DOHH2 (cell line): ENCODE results near the gene EHD2.

Experiments
- H3F3A ChIP-seq: fragments of 200-600 bp; sonication (generic), shearing (Covaris generic); 2 replicates; pipeline ENCODE4 v1.6.0; 2016; ENCODE audit warnings: antibody characterized with exemption, mild to moderate bottlenecking; ENCODE audit not compliant: control insufficient read depth, insufficient read depth
- H3K27ac ChIP-seq: fragments of 200-600 bp; sonication (generic); 2 replicates; pipeline ENCODE4 v1.5.1; 2014; ENCODE audit warnings: low read depth, mild to moderate bottlenecking, low read length, moderate library complexity
- H3K27me3 ChIP-seq: fragments of 200-600 bp; sonication (generic); 2 replicates; pipeline ENCODE4 v1.6.1; 2014; ENCODE audit warnings: mild to moderate bottlenecking, low read length, mixed read lengths; ENCODE audit not compliant: control insufficient read depth
- H3K36me3 ChIP-seq: fragments of 200-600 bp; sonication (generic); 2 replicates; pipeline ENCODE4 v1.6.1; 2014; ENCODE audit warnings: mild to moderate bottlenecking, low read length, moderate library complexity, mixed read lengths; ENCODE audit not compliant: control insufficient read depth
- H3K4me1 ChIP-seq: fragments of 200-600 bp; sonication (generic); 2 replicates; pipeline ENCODE4 v1.6.1; 2014; ENCODE audit warnings: mild to moderate bottlenecking, low read length, mixed read lengths; ENCODE audit not compliant: control insufficient read depth
- H3K4me2 ChIP-seq: fragments of 200-600 bp; sonication (generic); 2 replicates; pipeline ENCODE4 v1.6.0; 2014; ENCODE audit warnings: mild to moderate bottlenecking, low read length, moderate library complexity
- H3K4me3 ChIP-seq: fragments of 200-600 bp; sonication (generic); 2 replicates; pipeline ENCODE4 v1.5.1; 2014; ENCODE audit warnings: mild to moderate bottlenecking, low read length, mixed read lengths
- H3K79me2 ChIP-seq: fragments of 200-600 bp; sonication (generic); 2 replicates; pipeline ENCODE4 v1.6.1; 2014; ENCODE audit warnings: mild to moderate bottlenecking, low read length, mixed read lengths; ENCODE audit not compliant: control insufficient read depth
- H3K9me2 ChIP-seq: fragments of 200-600 bp; sonication (generic); replicated peaks from 2 replicates; pipeline ENCODE4 v1.6.1; 2014; ENCODE audit warnings: mild to moderate bottlenecking, low read length, mixed read lengths; ENCODE audit not compliant: control insufficient read depth
- H3K9me3 ChIP-seq: fragments of 200-600 bp; sonication (generic); 2 replicates; pipeline ENCODE4 v1.6.1; 2014; ENCODE audit warnings: antibody characterized with exemption, low read length, mixed read lengths; ENCODE audit not compliant: control insufficient read depth, insufficient read depth
- H4K20me1 ChIP-seq: fragments of 200-600 bp; sonication (generic); 2 replicates; pipeline ENCODE4 v1.6.0; 2014; ENCODE audit warnings: low read depth, mild to moderate bottlenecking, antibody characterized with exemption, low read length, moderate library complexity; ENCODE audit not compliant: control insufficient read depth, insufficient read depth
- CTCF ChIP-seq: fragments of 200-600 bp; sonication (generic); IDR thresholded peaks from one replicate; pipeline ENCODE4 v1.5.1; 2014; ENCODE audit warnings: antibody characterized with exemption, mild to moderate bottlenecking, low read depth, low read length; ENCODE audit not compliant: poor library complexity, severe bottlenecking
- EZH2phosphoT487 ChIP-seq: fragments of 200-600 bp; sonication (generic); IDR thresholded peaks from 2 replicates; pipeline ENCODE4 v1.6.1; 2017; ENCODE audit warnings: borderline replicate concordance, mild to moderate bottlenecking, antibody characterized with exemption, low read length, moderate library complexity, mixed read lengths

Gene EHD2

GRCh38 chr19:47778954-47779351 lies 65.7 kb downstream of the EHD2 start:
- Histone ChIP-seq H3K36me3 (no peaks in the 10 kb centered on the region), H3K27ac (no peak overlapping the region), H3K4me2 (peak overlapping the region; percentile 74), H3K9me3 (no peaks in the 10 kb centered on the region), H3K4me3 (peak overlapping the region; percentile 72), H3K4me1 (peaks cover 14% of the 10 kb centered on the region; the same call in 1 of the 2 replicates), H4K20me1 (no peaks in the 10 kb centered on the region), H3K79me2 (no peaks in the 10 kb centered on the region), H3K27me3 (peaks cover 7% of the 10 kb centered on the region), H3F3A (no peaks in the 10 kb centered on the region; the same call in 1 of the 2 replicates), H3K9me2 (no peaks in the 10 kb centered on the region)
- TF ChIP-seq CTCF, result no peak
- TF ChIP-seq EZH2phosphoT487, result no peak

GRCh38 chr19:47779524-47780214 lies 66.4 kb downstream of the EHD2 start:
- TF ChIP-seq CTCF (no peak), EZH2phosphoT487 (no peak)
- H3K27me3 ChIP-seq, result peaks cover 7% of the 10 kb centered on the region
- H4K20me1 ChIP-seq, result no peaks in the 10 kb centered on the region
- peak overlapping the region; percentile 74 for H3K4me2 ChIP-seq
- peak overlapping the region; percentile 72; the same call in 1 of the 2 replicates for H3K4me3 ChIP-seq
- no peak overlapping the region for H3K27ac ChIP-seq
- H3F3A ChIP-seq, result no peaks in the 10 kb centered on the region; the same call in 1 of the 2 replicates
- H3K9me2 ChIP-seq, result no peaks in the 10 kb centered on the region
- H3K79me2 ChIP-seq, result no peaks in the 10 kb centered on the region
- H3K9me3 ChIP-seq, result no peaks in the 10 kb centered on the region
- H3K4me1 ChIP-seq, result peaks cover 14% of the 10 kb centered on the region; the same call in 1 of the 2 replicates
- H3K36me3 ChIP-seq, result no peaks in the 10 kb centered on the region

- no peak for TF ChIP-seq EZH2phosphoT487
- no peak for TF ChIP-seq CTCF
- H3K27me3 ChIP-seq, result peaks cover 7% of the 10 kb centered on the region
- no peaks in the 10 kb centered on the region for H3K36me3 ChIP-seq
- H3K79me2 ChIP-seq, result no peaks in the 10 kb centered on the region
- H3K27ac ChIP-seq, result no peak overlapping the region
- no peaks in the 10 kb centered on the region; the same call in 1 of the 2 replicates for H3F3A ChIP-seq
- no peaks in the 10 kb centered on the region for H3K9me2 ChIP-seq
- no peak overlapping the region for H3K4me2 ChIP-seq
- peaks cover 14% of the 10 kb centered on the region; the same call in 1 of the 2 replicates for H3K4me1 ChIP-seq
- H3K4me3 ChIP-seq, result no peak overlapping the region
- H4K20me1 ChIP-seq, result no peaks in the 10 kb centered on the region
- no peaks in the 10 kb centered on the region for H3K9me3 ChIP-seq
These were observed 67.0 kb downstream of the EHD2 start for GRCh38 chr19:47780215-47780551.
